AG04449 (cell line): ENCODE measurements around the gene UTS2.

Source experiments
- CTCF ChIA-PET: fragments of 350-600 bp; formaldehyde crosslinking; extraction: SDS; loops from one replicate; lab custom pipeline; 2021; ENCODE audit warnings: antibody characterized with exemption; lab: Yijun Ruan, JAX
- POLR2A ChIA-PET: fragments of 400-600, 350-600 bp; formaldehyde crosslinking; extraction: SDS; loops from one replicate; lab custom pipeline; 2020; ENCODE audit warnings: antibody characterized with exemption, inconsistent platforms; lab: Yijun Ruan, JAX
- DNase-seq: peaks from one replicate; pipeline ENCODE4 v3.0.0-alpha.2; 2010; ENCODE audit warnings: low read depth, low spot score
- H3K4me3 ChIP-seq: 2 replicates; pipeline ENCODE4 v1.5.1; 2011; ENCODE audit warnings: low read depth, mild to moderate bottlenecking, control low read depth, low read length
- TF ChIP-seq, protein P1 (sequence below): IDR thresholded peaks from one replicate; pipeline ENCODE4 v1.5.1; 2011; ENCODE audit warnings: mild to moderate bottlenecking, moderate library complexity, low read length, control low read depth, inconsistent platforms; ENCODE audit not compliant: insufficient read depth; ENCODE audit errors: missing control alignments

The UTS2 gene

DNA sequence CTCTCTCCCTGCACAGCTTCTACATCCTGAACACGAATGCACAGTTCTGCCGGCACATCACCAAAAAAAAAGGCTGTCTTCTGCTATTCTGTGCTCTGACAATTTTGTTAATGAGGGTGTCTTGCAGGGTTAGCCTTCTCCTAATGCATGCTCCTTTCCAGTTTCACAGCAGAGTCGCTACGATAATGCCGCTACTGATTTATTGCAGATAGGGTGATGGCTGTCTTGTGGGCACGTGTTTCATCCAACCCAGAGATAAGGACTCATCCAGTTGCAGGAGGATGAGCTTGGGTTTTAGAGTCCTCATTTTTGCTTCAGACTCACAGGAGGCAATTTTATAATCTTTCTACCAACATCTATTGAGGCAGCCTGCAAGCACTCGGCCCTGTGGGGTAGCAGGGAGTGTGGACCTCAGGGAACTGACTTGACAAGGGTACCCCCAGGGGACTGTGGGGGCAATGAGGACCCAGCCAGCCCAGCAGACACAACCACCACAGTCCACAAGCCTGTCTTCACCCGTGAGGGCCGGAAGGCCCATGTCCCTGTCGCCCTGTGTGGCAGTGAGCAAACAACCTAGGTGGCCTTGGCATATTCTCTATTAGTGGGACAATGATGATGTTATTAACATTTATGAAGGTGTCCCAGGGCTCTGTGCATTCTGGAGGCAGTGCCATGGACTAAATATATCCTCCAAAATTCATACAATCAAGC, 15.4 kb upstream of the UTS2 start:
- TF ChIP-seq, protein P1, sequence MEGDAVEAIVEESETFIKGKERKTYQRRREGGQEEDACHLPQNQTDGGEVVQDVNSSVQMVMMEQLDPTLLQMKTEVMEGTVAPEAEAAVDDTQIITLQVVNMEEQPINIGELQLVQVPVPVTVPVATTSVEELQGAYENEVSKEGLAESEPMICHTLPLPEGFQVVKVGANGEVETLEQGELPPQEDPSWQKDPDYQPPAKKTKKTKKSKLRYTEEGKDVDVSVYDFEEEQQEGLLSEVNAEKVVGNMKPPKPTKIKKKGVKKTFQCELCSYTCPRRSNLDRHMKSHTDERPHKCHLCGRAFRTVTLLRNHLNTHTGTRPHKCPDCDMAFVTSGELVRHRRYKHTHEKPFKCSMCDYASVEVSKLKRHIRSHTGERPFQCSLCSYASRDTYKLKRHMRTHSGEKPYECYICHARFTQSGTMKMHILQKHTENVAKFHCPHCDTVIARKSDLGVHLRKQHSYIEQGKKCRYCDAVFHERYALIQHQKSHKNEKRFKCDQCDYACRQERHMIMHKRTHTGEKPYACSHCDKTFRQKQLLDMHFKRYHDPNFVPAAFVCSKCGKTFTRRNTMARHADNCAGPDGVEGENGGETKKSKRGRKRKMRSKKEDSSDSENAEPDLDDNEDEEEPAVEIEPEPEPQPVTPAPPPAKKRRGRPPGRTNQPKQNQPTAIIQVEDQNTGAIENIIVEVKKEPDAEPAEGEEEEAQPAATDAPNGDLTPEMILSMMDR = no peak
- no peak overlapping the region for H3K4me3 ChIP-seq
- ChIA-PET CTCF (no interaction called here), POLR2A (no interaction called here)
- no peak for DNase-seq

DNA sequence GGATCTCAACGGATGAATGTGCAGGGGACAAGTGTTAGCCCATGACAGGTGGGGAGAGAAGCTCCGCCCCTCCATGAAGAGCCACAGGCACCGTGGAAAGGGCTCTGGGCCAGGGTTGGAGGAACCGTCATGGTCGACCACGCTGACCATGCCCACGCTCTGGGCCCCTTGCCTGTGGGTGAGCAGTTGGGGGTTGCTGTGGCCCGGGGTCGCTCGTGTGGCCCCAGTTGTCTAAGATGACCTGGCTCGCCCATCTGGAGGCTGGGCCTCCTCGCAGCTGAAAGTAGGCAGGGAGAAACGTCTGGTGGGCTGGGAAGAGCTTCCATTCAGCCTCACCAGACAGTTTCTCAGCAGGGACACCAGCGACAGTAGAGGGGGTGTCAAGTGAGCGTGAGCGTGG, 13.1 kb upstream of the UTS2 start:
- POLR2A ChIA-PET = no interaction called here
- CTCF ChIA-PET = interaction anchor here (0.9 kb wide), 1 partner anchor 38 kb away, joined by 3 read pairs; no protein-coding TSS in a partner anchor
- no peak overlapping the region for H3K4me3 ChIP-seq
- TF ChIP-seq, protein P1 = no peak
- no peak for DNase-seq

DNA sequence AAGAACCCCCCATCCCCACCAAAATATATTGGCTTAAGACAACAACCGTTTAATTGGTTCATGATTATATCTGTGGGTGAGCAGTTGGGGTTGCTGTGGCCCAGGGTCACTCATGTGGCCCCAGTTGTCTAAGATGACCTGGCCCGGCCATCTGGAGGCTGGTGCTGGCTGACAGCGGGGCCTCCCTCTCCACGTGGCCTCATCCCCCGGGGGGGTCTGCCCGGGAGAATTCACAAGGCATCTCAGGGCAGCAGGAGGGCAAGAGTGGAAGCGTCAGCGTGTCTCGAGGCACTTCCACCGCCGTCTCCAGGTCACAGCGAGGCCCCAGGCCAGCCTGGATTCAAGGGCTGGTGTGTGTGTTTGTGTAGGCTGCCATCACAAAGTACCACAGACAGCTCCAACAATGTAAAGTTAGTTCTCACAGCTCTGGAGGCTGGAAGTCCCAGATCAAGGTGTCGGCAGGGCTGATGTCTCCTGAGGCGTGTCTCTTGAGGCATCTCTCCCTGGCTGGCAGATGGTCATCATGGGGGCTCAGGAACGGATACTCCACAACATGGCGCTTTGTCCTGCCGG, 11.0 kb upstream of the UTS2 start:
- ChIA-PET CTCF (no interaction called here), POLR2A (no interaction called here)
- H3K4me3 ChIP-seq = no peak overlapping the region
- TF ChIP-seq, protein P1 = no peak
- DNase-seq = no peak

DNA sequence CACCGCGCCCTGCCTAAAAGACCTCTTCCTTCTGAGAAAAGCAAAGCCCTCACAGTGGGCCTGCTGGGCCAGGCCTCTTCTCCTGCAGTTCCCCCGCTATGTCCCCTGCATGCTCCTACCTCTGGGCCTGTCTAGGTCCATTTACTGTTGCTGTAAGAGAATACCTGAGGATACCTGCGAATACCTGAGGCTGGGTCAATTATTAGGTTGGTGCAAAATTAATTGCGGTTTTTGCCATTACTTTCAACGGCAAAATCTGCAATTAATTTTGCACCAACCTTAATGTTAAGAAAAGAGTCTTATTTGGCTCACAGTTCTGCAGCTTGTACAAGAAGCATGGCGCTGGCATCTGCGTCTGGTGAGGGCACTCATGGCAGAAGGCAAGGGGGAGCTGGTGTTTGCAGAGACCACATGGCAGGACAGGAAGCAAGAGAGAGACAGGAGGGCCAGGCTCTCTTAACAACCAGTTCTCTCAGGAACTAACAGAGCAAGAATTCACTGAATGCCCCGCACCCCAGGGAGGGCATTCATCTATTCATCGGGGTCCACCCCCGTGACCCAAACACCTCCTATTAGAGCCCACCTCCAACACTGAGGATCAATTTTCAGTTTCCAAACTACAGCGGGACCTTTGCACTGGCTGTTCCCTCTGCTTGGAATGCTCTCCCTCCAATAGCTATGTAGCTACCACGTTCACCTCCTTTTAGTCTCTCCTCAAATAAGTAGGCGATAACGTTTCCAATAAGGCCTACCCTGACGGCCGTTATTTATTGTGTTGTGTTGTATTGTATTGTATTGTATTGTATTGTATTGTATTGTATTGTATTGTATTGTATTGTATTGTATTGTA, 9.6 kb upstream of the UTS2 start:
- CTCF ChIA-PET = no interaction called here
- TF ChIP-seq, protein P1 = no peak

DNA sequence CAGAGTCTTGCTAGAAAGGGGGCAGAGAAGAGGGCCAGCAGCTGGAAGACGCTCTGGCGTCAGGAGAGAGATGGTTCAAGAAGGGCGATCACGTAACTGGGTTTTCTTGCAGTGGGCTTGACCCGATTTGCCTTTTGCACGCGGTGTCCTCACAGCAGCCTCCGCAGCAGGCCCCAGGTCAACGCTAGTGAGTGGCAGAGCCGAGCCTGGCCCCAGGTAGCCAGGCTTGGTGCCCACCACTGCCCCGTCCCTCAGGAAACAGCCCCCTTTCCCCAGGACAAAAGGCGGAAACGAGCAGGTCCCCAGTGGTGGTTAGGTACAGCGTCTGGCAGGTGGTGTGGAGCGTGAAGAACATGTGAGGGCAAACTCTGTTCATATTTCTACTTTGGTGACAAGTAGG, 8.6 kb upstream of the UTS2 start:
- no peak overlapping the region for H3K4me3 ChIP-seq
- no peak for DNase-seq
- CTCF ChIA-PET = no interaction called here
- TF ChIP-seq, protein P1 = no peak
- POLR2A ChIA-PET = no interaction called here

More for the DNA sequence above, 9.6 kb upstream of the UTS2 start:
- H3K4me3 ChIP-seq = no peak overlapping the region
- POLR2A ChIA-PET = no interaction called here
- DNase-seq = no peak

DNA sequence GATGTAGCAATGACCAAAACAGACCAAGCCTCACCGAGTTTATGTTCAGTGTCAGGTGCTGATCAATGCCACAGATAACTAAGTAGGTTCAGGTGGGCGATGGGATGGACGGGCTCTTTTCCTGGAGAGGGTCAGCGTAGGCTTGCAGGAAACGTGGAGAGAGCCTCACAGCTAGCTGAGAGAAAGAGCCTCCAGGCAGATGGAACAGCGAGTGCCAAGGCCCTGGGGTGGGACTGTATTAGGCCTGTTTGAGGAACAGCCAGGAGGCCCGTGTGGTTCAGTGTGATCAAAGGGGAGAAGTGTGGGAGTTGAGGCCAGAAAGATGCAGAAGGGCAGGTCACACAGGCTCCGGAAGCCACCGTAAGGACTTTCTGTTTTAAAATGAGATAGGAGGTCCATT, 7.3 kb upstream of the UTS2 start:
- TF ChIP-seq, protein P1 = no peak
- CTCF ChIA-PET = no interaction called here
- no peak overlapping the region for H3K4me3 ChIP-seq
- no peak for DNase-seq
- POLR2A ChIA-PET = no interaction called here
